ENCODE results near the gene GASK1B.

DNA sequence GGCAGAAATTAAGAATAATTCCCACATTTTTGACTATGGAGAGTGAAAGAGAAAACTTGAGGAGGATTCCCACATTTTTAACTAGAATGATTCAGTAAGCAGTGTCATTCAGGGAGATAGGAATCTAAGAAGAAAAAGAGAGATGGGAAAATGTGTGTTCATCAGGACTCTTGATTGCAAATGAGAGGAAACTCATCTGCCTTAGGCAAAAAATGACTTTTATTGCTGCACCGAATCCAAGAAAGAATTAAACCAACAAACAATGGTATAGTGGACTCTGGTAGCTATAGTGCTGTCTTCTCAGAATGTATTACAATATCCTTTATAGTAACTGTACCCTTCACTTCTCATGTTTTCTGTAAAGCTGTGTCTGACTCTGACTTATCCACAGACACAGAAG, 22.5 kb upstream of the GASK1B start:
- TF ChIP-seq, protein P1, sequence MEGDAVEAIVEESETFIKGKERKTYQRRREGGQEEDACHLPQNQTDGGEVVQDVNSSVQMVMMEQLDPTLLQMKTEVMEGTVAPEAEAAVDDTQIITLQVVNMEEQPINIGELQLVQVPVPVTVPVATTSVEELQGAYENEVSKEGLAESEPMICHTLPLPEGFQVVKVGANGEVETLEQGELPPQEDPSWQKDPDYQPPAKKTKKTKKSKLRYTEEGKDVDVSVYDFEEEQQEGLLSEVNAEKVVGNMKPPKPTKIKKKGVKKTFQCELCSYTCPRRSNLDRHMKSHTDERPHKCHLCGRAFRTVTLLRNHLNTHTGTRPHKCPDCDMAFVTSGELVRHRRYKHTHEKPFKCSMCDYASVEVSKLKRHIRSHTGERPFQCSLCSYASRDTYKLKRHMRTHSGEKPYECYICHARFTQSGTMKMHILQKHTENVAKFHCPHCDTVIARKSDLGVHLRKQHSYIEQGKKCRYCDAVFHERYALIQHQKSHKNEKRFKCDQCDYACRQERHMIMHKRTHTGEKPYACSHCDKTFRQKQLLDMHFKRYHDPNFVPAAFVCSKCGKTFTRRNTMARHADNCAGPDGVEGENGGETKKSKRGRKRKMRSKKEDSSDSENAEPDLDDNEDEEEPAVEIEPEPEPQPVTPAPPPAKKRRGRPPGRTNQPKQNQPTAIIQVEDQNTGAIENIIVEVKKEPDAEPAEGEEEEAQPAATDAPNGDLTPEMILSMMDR (IDR thresholded peaks at IDR 0.05): no peak
- no peak for TF ChIP-seq POLR2AphosphoS5 (IDR thresholded peaks at IDR 0.05)
- no peak for TF ChIP-seq POLR2A (IDR thresholded peaks at IDR 0.05)
- no peak for TF ChIP-seq EP300 (IDR thresholded peaks at IDR 0.05)
